ENCODE data around the gene RTN4R. TPM values are rescaled to one million over a fixed set of nuclear protein-coding genes. Genes with fewer than 3 reads are reported as not detected.

Gene RTN4R
- total RNA-seq, 4 donors from 2014 or later: 5.0 to 12.9 TPM; not detected in 2

GRCh38 chr22:20198557-20199319, 69.4 kb downstream of the RTN4R start:
- no peaks in the 10 kb centered on the region for H3K9me3 ChIP-seq
- no peaks in the 10 kb centered on the region for H3K36me3 ChIP-seq
- H3K4me1 ChIP-seq: peaks cover 0 to 3% of the 10 kb centered on the region in 2 donors
- H3K27me3 ChIP-seq: no peaks in the 10 kb centered on the region
- no peak overlapping the region for H3K27ac ChIP-seq
- no peak overlapping the region for H3K4me3 ChIP-seq
- no peak for DNase-seq
- intact Hi-C loops (cut with DNase I; ENCODE audit: low total_unique reads): no loop called here
- no peak for TF ChIP-seq CTCF (IDR thresholded peaks at IDR 0.05)
- no peak for TF ChIP-seq POLR2A (IDR thresholded peaks at IDR 0.05)

- Histone ChIP-seq H3K9me3 (no peaks in the 10 kb centered on the region), H3K27ac (no peak overlapping the region), H3K27me3 (no peaks in the 10 kb centered on the region), H3K36me3 (no peaks in the 10 kb centered on the region), H3K4me3 (no peak overlapping the region), H3K4me1 (no peaks in the 10 kb centered on the region)
- intact Hi-C loops (cut with DNase I; ENCODE audit: low total_unique reads): no loop called here
- TF ChIP-seq POLR2A (IDR thresholded peaks at IDR 0.05) (no peak), CTCF (IDR thresholded peaks at IDR 0.05) (no peak)
- no peak for DNase-seq
Observed at GRCh38 chr22:20197407-20198030, 70.6 kb downstream of the RTN4R start.

GRCh38 chr22:20196094-20196842, 71.8 kb downstream of the RTN4R start:
- Histone ChIP-seq H3K36me3 (no peaks in the 10 kb centered on the region), H3K9me3 (no peaks in the 10 kb centered on the region), H3K4me1 (no peaks in the 10 kb centered on the region), H3K27me3 (no peaks in the 10 kb centered on the region), H3K4me3 (no peak overlapping the region), H3K27ac (no peak overlapping the region)
- TF ChIP-seq POLR2A (IDR thresholded peaks at IDR 0.05) (no peak), CTCF (IDR thresholded peaks at IDR 0.05) (no peak)
- DNase-seq: no peak
- intact Hi-C loops (cut with DNase I; ENCODE audit: low total_unique reads): no loop called here

GRCh38 chr22:20194681-20195593, 73.2 kb downstream of the RTN4R start:
- H3K36me3 ChIP-seq: no peaks in the 10 kb centered on the region
- no peaks in the 10 kb centered on the region for H3K4me1 ChIP-seq
- intact Hi-C loops (cut with DNase I; ENCODE audit: low total_unique reads): no loop called here
- no peaks in the 10 kb centered on the region for H3K27me3 ChIP-seq
- DNase-seq: no peak
- no peak overlapping the region for H3K4me3 ChIP-seq
- TF ChIP-seq POLR2A (IDR thresholded peaks at IDR 0.05): no peak
- TF ChIP-seq CTCF (IDR thresholded peaks at IDR 0.05): no peak
- H3K27ac ChIP-seq: no peak overlapping the region
- no peaks in the 10 kb centered on the region for H3K9me3 ChIP-seq

Measured in uterus (tissue), 4 donors.